Activated CD4-positive, alpha-beta T cell treated with anti-CD3 and anti-CD28 coated beads for 36 hours (primary cell): Measurements from ENCODE around the gene RIPPLY2. TPM values are rescaled to one million over a fixed set of nuclear protein-coding genes. Genes with fewer than 3 reads are reported as not detected.
"Not testable (repeated sequence)": the region's sequence is repeated elsewhere in the genome, so short reads cannot be mapped to it uniquely, and the experiment has no call there.

Source experiments
- ATAC-seq: fragments of 200-7000 bp; cut with Tn5 transposase; one replicate; pipeline ENCODE4 v1.10.0; 2021; ENCODE audit warnings: mild to moderate bottlenecking, moderate library complexity
- CTCF ChIA-PET: fragments of 350-600 bp; sonication (Branson Sonifier 250); formaldehyde crosslinking; loops from one replicate; lab custom pipeline; 2021; ENCODE audit warnings: antibody characterized with exemption; lab: Charles Lee
- POLR2A ChIA-PET: fragments of 350-600 bp; sonication (Branson Sonifier 250); formaldehyde crosslinking; loops from one replicate; lab custom pipeline; 2021; ENCODE audit warnings: antibody characterized with exemption, inconsistent platforms; lab: Charles Lee
- DNase-seq: peaks from one replicate; pipeline ENCODE4 v3.0.0-alpha.2; 2020
- H3K27ac Mint-ChIP-seq: one replicate; pipeline ENCODE4 v1.8.0; 2021; ENCODE audit warnings: mixed read lengths
- H3K27me3 Mint-ChIP-seq: one replicate; pipeline ENCODE4 v1.8.0; 2021; ENCODE audit warnings: mixed read lengths
- H3K36me3 Mint-ChIP-seq: one replicate; pipeline ENCODE4 v1.8.0; 2021; ENCODE audit warnings: low read depth, mixed read lengths
- H3K4me1 Mint-ChIP-seq: one replicate; pipeline ENCODE4 v1.8.0; 2021; ENCODE audit warnings: mixed read lengths
- H3K4me3 Mint-ChIP-seq: one replicate; pipeline ENCODE4 v1.8.0; 2021; ENCODE audit warnings: mild to moderate bottlenecking, moderate library complexity, mixed read lengths
- H3K9me3 Mint-ChIP-seq: one replicate; pipeline ENCODE4 v1.8.0; 2021; ENCODE audit warnings: low read depth, mixed read lengths
- intact Hi-C, 2 experiments: fragments of 100-400 bp; cut with DNase I in 1 of 2; cut with micrococcal nuclease in 1 of 2; formaldehyde crosslinking; loops; one replicate each; pipeline versions ENCODE4 v1.14.2 to v1.15.1; 2022 to 2024; cut with DNase I, micrococcal nuclease
- total RNA-seq, 2 experiments: library from RNA; stranded (reverse); gene quantifications; one replicate each; pipeline ENCODE4 v1.2.3, GENCODE V29; 2021

Gene RIPPLY2, protein sequence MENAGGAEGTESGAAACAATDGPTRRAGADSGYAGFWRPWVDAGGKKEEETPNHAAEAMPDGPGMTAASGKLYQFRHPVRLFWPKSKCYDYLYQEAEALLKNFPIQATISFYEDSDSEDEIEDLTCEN
- not detected for total RNA-seq

DNA sequence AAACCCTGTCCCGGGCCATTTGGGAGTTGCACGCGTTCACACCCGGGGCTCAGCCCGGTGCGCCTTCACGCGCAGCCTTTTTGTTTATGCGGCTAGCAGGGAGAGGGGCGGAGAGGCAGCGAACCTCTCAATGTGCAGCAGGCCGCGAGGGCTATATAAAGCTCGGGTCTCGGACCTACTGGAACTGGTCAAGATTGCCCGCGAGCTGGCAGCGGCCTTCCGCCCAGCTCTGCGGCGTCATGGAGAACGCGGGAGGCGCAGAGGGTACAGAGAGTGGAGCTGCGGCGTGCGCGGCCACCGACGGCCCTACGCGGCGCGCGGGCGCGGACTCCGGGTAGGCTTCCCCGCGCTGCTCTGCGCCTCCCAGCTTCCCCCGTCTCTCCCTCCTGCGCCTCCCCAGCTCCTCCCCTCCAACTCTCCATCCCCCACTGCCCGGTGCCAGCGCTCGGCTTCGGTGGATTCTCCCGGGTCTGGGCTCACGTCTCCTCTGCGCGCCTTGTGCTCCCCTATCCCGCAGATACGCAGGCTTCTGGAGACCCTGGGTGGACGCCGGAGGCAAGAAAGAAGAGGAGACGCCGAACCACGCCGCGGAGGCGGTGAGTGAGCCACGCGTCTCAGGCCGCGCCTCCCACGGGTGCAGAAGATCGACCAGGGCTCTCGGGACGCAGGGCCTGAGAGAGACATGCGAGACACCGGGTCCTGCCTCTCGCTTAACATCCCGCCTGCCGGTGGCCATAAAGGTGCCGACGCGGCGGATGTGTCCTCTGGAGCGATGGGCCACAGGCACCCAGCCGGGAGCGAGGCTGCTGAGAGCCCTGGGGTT lies at the start of gene RIPPLY2:
TSS of gene RIPPLY2 (plus strand) at position 183 of the 823 bp plus-strand sequence. CDS start at position 240, 57 bp downstream.
- CTCF ChIA-PET = no interaction called here
- peak within 1 kb of the TSS; percentile 65 for H3K4me3 Mint-ChIP-seq
- POLR2A ChIA-PET = interaction anchor here (0.6 kb wide), 1 partner anchor 1325 kb away, joined by 4 read pairs; no protein-coding TSS in a partner anchor
- intact Hi-C loops = loop anchor here in 1 of 2 experiments (10.0 kb wide), 2 partner anchors 1791 to 1821 kb away; partner anchors contain the start of gene SYNCRIP
- DNase-seq = peak; percentile 33
- H3K27ac Mint-ChIP-seq = no peak within 1 kb of the TSS
- H3K4me1 Mint-ChIP-seq = peaks cover 5% of the 10 kb centered on the region
- no peaks in the 10 kb centered on the region for H3K9me3 Mint-ChIP-seq
- ATAC-seq = peak; percentile 79
- H3K27me3 Mint-ChIP-seq = peaks cover 51% of the 10 kb centered on the region
- H3K36me3 Mint-ChIP-seq = no peaks in the 10 kb centered on the region

GRCh38 chr6:83803492-83803891 lies 49.7 kb upstream of the RIPPLY2 start:
- ATAC-seq, H3K4me1 Mint-ChIP-seq, H3K9me3 Mint-ChIP-seq, intact Hi-C loops, DNase-seq, POLR2A ChIA-PET, H3K36me3 Mint-ChIP-seq, H3K27ac Mint-ChIP-seq, H3K27me3 Mint-ChIP-seq, CTCF ChIA-PET, H3K4me3 Mint-ChIP-seq: not testable (repeated sequence)

DNA sequence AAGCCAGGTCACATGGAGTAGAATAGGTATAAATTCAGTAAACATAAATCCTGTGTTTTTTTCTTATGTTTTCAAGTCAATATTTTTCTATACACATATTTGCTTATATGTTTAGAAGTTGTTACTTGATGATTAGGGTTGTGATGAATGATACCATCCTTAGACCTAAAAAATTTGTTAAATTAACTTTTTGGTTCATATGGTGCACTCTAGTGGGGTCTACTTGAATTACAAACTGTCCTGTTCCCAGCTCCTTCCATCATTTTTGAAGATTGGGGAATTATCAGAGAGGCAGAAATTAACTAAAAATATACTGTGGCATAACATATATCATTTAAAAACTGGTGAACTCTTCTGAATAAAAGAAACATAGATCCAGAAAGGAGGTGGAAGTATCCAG lies 48.3 kb upstream of the RIPPLY2 start:
- no peaks in the 10 kb centered on the region for H3K27me3 Mint-ChIP-seq
- CTCF ChIA-PET = interaction anchor here (0.6 kb wide), 1 partner anchor 43 kb away, joined by 3 read pairs; no protein-coding TSS in a partner anchor
- H3K36me3 Mint-ChIP-seq = no peaks in the 10 kb centered on the region
- POLR2A ChIA-PET = no interaction called here
- intact Hi-C loops = no loop called here
- ATAC-seq (no peak), DNase-seq (no peak)
- no peaks in the 10 kb centered on the region for H3K4me1 Mint-ChIP-seq
- no peak overlapping the region for H3K4me3 Mint-ChIP-seq
- no peak overlapping the region for H3K27ac Mint-ChIP-seq
- H3K9me3 Mint-ChIP-seq = peaks cover 4% of the 10 kb centered on the region

- intact Hi-C loops = no loop called here
- no peaks in the 10 kb centered on the region for H3K4me1 Mint-ChIP-seq
- H3K27me3 Mint-ChIP-seq = no peaks in the 10 kb centered on the region
- no peak for DNase-seq
- no peak overlapping the region for H3K27ac Mint-ChIP-seq
- H3K4me3 Mint-ChIP-seq = no peak overlapping the region
- ChIA-PET POLR2A (interaction anchor here (0.6 kb wide), 1 partner anchor 87 kb away, joined by 4 read pairs; no protein-coding TSS in a partner anchor), CTCF (interaction anchor here (1.2 to 1.5 kb wide), 2 partner anchors 10 to 27 kb away, joined by 3 to 4 read pairs; no protein-coding TSS in a partner anchor)
- H3K36me3 Mint-ChIP-seq = no peaks in the 10 kb centered on the region
- no peak for ATAC-seq
- peaks cover 4% of the 10 kb centered on the region for H3K9me3 Mint-ChIP-seq
Observed at GRCh38 chr6:83808005-83808404, 45.2 kb upstream of the RIPPLY2 start.

GRCh38 chr6:83808926-83809325 lies 44.2 kb upstream of the RIPPLY2 start:
- intact Hi-C loops = no loop called here
- H3K9me3 Mint-ChIP-seq = peaks cover under 1% of the 10 kb centered on the region

GRCh38 chr6:83812595-83812994 lies 40.6 kb upstream of the RIPPLY2 start:
- Mint-ChIP-seq H3K9me3 (no peaks in the 10 kb centered on the region), H3K27me3 (peaks cover 2% of the 10 kb centered on the region), H3K27ac (no peak overlapping the region), H3K4me1 (no peaks in the 10 kb centered on the region), H3K4me3 (no peak overlapping the region), H3K36me3 (no peaks in the 10 kb centered on the region)
- ATAC-seq = no peak
- intact Hi-C loops = no loop called here
- DNase-seq = no peak
- ChIA-PET POLR2A (no interaction called here), CTCF (no interaction called here)

More at GRCh38 chr6:83808926-83809325, 44.2 kb upstream of the RIPPLY2 start:
- no peak for ATAC-seq
- Mint-ChIP-seq H3K27me3 (no peaks in the 10 kb centered on the region), H3K27ac (no peak overlapping the region), H3K4me1 (no peaks in the 10 kb centered on the region), H3K36me3 (no peaks in the 10 kb centered on the region), H3K4me3 (no peak overlapping the region)
- DNase-seq = no peak
- ChIA-PET CTCF (interaction anchor here (1.5 kb wide), 1 partner anchor 9 kb away, joined by 4 read pairs; no protein-coding TSS in a partner anchor), POLR2A (no interaction called here)

- DNase-seq (no peak), ATAC-seq (no peak)
- CTCF ChIA-PET = no interaction called here
- intact Hi-C loops = no loop called here
- H3K9me3 Mint-ChIP-seq = no peaks in the 10 kb centered on the region
- H3K4me3 Mint-ChIP-seq = no peak overlapping the region
- no peak overlapping the region for H3K27ac Mint-ChIP-seq
- POLR2A ChIA-PET = no interaction called here
- no peaks in the 10 kb centered on the region for H3K4me1 Mint-ChIP-seq
- no peaks in the 10 kb centered on the region for H3K36me3 Mint-ChIP-seq
- peaks cover 4% of the 10 kb centered on the region for H3K27me3 Mint-ChIP-seq
Observed at GRCh38 chr6:83815631-83816272, 37.4 kb upstream of the RIPPLY2 start.

DNA sequence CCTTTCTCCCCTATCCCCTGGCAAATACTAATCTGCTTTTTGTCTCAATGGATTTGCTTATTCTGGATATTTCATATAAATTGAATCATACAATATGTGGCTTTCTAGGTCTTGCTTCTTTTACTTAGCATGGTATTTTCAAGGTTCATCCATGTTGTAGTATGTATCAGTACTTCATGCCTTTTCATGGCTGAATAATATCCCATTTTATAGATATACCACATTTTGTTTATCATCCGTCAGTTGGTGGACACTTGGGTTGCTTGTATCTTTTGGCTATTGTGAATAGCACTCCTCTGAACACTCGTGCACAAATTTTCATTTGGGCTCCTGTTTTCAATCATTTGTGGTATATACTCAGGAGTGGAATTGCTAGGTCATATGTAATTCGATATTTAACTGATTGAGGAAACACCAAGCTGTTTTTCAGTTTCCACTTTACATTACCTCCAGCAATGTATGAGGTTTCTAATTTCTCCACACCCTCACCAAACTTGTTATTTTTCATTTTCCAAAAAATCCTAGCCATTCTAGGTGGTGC lies 30.5 kb upstream of the RIPPLY2 start:
- DNase-seq (no peak), ATAC-seq (no peak)
- no peaks in the 10 kb centered on the region for H3K4me1 Mint-ChIP-seq
- no peaks in the 10 kb centered on the region for H3K36me3 Mint-ChIP-seq
- no peak overlapping the region for H3K4me3 Mint-ChIP-seq
- no peak overlapping the region for H3K27ac Mint-ChIP-seq
- H3K27me3 Mint-ChIP-seq = peaks cover 2% of the 10 kb centered on the region
- CTCF ChIA-PET = no interaction called here
- no peaks in the 10 kb centered on the region for H3K9me3 Mint-ChIP-seq
- POLR2A ChIA-PET = no interaction called here
- intact Hi-C loops = no loop called here

DNA sequence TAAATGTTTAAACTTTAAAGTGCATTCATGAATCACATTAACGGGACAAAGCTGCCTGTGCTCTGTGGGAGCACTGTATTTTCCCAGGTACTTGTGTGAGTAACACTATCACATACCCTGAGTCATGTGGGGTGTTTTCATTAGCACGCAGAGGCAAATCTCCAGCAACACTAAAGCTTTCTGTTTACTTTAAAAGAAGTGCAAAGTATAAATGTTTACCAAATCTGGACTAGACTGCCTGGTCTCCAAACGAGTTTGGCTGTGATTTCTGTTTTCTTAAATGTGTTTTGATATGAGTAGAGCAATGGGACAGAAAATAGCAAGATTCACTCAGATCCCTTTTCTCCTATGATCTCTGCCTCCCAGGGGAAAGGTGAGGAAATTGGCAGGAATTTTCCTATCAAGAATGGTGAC lies 28.8 kb upstream of the RIPPLY2 start:
- intact Hi-C loops = no loop called here
- Mint-ChIP-seq H3K27ac (no peak overlapping the region), H3K4me3 (no peak overlapping the region), H3K9me3 (no peaks in the 10 kb centered on the region), H3K4me1 (no peaks in the 10 kb centered on the region), H3K27me3 (no peaks in the 10 kb centered on the region), H3K36me3 (no peaks in the 10 kb centered on the region)
- DNase-seq (no peak), ATAC-seq (no peak)
- ChIA-PET CTCF (no interaction called here), POLR2A (no interaction called here)

GRCh38 chr6:83824831-83825230 lies 28.3 kb upstream of the RIPPLY2 start:
- ChIA-PET CTCF (no interaction called here), POLR2A (no interaction called here)
- Mint-ChIP-seq H3K27ac (no peak overlapping the region), H3K27me3 (no peaks in the 10 kb centered on the region), H3K4me1 (no peaks in the 10 kb centered on the region), H3K36me3 (no peaks in the 10 kb centered on the region), H3K9me3 (no peaks in the 10 kb centered on the region), H3K4me3 (no peak overlapping the region)
- no peak for ATAC-seq
- no peak for DNase-seq
- intact Hi-C loops = no loop called here

DNA sequence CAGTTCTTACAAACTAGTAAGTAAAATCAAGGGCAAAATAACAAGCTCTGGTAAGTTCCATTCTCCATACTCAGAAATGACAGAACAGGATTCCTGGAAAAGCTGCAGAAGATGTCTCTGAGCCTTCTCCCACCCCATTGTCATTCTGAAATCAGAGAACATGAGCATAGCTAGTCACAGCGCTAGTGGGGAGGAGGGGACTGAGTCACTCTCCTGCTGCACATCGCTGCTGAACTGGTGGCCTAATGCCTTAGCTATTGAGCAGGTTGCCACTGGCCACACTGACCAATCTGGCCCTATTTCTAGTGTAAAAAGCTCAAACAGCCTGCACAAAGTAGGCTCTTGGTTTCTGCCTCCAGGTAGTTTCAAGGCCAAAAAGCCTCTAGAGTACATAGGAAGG lies 26.1 kb upstream of the RIPPLY2 start:
- H3K27me3 Mint-ChIP-seq = peaks cover 3% of the 10 kb centered on the region
- no peak overlapping the region for H3K27ac Mint-ChIP-seq
- no peaks in the 10 kb centered on the region for H3K36me3 Mint-ChIP-seq
- ATAC-seq = no peak
- H3K4me1 Mint-ChIP-seq = no peaks in the 10 kb centered on the region
- peak; percentile 6 for DNase-seq
- ChIA-PET CTCF (interaction anchor here (1.0 kb wide), 1 partner anchor 606 kb away, joined by 3 read pairs; no protein-coding TSS in a partner anchor), POLR2A (no interaction called here)
- intact Hi-C loops = no loop called here
- H3K9me3 Mint-ChIP-seq = no peaks in the 10 kb centered on the region
- H3K4me3 Mint-ChIP-seq = no peak overlapping the region
